GM21619 (cell line): ENCODE results near the gene TMEM247.
"Not testable (repeated sequence)": the region's sequence is repeated elsewhere in the genome, so short reads cannot be mapped to it uniquely, and the experiment has no call there.

Experiments used
- ATAC-seq: cut with Tn5 transposase; IDR thresholded peaks from one replicate; pipeline ENCODE4 v1.9.1; 2021; ENCODE audit not compliant: unreplicated experiment

Gene TMEM247

GRCh38 chr2:46458763-46459500 lies 20.4 kb upstream of the TMEM247 start:
- ATAC-seq, result no peak

DNA sequence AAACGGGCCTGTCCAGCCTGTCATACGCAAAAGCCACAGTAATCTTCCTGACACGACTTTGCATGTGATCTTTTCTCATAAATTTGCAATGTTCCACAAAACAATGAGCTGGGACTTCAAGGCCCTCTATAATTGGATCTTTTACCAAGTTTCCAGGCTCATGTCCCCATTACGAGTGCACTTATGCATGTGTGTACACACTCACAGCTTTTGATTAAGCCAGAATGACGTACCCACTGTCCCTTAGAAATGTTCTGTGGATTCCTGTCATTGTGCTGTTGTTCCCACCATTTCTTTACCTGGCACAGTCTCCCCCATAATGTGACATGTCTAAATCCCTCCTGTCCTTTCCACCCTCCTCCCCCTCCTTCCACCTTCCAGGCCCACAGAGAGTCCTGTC lies 19.7 kb upstream of the TMEM247 start:
- ATAC-seq, result no peak

DNA sequence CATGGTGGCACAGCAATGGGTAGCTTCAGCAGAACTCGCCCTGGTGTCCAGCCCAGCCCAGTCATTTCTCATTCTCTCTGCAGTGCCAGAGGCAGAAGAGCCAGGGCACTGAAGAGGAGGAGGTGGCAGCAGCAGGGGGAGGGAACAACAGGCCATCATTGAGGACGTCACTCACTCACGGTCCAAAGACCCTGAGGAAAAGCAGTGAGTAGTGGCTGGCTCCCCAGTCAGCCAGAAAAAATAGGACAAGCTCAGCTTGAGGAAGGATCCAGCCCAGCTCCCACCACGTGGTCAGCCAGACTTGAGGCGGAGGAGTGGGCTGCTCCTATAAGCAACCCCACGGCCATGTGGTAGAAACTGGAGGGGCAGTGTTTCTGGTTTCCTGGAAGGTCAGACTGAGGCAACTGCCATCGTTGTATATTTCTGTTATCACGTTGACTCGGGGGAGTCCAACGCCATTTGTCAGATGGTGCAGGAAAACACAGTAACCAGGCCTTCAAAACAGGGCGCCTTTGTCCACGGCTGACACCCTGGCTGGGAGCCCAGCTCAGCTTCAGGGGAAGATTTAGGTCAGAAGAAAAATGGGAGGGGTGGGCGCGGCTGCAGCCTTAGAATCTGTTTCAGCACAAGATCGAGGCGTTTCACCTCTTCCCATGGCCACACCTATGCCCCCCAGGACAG lies 19.0 kb upstream of the TMEM247 start:
- no peak for ATAC-seq

DNA sequence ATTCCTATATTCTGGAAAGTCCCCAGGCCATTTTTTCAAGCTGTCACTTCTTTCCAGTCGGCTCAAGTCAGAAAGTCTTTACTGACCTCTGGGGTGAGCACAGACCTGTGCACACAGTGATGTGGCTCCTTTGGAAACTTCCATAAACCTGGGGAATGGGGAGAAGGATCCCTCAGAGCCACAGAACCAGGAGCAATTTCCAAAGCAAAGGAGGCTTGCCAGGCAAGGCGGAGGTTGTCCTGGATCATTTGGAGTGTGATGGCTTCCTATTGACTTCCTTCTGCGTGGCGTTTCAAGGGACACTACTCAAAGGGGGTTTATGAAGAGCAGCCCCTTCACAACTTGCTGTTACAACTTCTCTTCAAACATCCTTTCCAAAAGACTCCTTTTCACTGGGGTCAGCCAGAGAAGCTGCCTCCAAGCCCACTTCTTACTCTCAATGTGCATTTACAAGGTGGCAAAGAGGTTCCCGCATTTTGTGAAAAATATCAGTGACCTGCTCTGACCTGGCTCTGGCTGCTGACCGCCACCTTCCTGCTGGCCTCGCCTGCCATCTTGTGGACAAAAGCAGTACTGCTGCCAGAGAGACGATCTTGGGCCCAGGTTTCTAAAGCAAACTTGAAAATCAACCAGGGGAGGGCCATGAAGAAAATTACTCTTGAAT lies 18.2 kb upstream of the TMEM247 start:
- peak; percentile 57 for ATAC-seq

- peak; percentile 46 for ATAC-seq
These were observed 17.6 kb upstream of the TMEM247 start for GRCh38 chr2:46461709-46462171.

GRCh38 chr2:46462936-46463335 lies 16.4 kb upstream of the TMEM247 start:
- no peak for ATAC-seq

- ATAC-seq, result no peak
These were observed 10.2 kb upstream of the TMEM247 start for GRCh38 chr2:46469116-46469515.

- ATAC-seq, result no peak
These were observed 9.7 kb upstream of the TMEM247 start for GRCh38 chr2:46469700-46470099.

GRCh38 chr2:46470114-46470628 lies 9.2 kb upstream of the TMEM247 start:
- no peak for ATAC-seq

- ATAC-seq, result no peak
These were observed 8.3 kb upstream of the TMEM247 start for GRCh38 chr2:46471019-46471583.

DNA sequence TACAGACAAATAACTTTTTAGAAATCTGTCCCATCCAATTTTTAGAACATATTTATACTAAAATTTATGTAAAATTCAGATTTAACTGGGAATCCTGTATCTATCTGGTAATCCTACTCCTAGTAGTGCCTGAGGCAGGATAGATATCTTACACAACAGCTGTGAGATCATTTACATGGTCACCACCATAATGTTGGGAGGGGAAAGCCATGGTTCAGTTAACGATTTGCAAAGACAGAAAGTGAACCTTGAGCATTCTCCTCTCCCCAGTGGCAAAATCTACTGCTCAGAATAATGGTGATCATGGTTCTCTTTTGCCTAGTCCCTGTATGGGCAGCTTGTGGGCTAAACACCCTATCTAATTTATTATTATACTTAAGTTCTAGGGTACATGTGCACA lies 7.7 kb upstream of the TMEM247 start:
- ATAC-seq, result no peak

- ATAC-seq, result not testable (repeated sequence)
These were observed 7.2 kb upstream of the TMEM247 start for GRCh38 chr2:46472165-46472564.

DNA sequence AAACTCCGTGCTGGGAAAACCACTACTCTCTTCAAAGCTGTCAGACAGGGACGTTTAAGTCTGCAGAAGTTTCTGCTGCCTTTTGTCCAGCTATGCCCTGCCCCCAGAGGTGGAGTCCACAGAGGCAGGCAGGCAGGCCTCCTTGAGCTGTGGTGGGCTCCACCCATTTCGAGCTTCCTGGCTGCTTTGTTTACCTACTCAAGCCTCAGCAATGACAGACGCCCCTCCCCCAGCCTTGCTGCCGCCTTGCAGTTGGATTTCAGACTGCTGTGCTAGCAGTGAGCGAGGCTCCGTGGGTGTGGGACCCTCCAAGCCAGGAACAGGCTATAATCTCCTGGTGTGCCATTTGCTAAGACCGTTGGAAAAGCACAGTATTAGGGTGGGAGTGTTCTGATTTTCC lies 1.9 kb upstream of the TMEM247 start:
- ATAC-seq, result not testable (repeated sequence)

DNA sequence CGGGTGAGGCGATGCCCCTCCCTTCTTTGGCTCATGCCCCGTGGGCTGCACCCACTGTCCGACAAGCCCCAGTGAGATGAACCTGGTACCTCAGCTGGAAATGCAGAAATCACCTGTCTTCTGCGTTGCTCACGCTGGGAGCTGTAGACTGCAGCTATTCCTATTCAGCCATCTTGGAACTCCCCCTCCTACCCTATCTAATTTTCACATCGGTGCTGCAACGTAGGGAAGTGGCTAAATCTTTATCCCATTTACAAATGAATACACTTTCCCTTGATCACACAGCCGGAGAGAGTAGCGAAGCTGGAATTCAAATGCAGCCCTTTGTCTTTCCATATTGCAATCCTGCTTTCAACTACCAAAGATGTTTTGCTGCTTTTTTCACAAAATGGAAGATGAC lies 1.4 kb upstream of the TMEM247 start:
- no peak for ATAC-seq

GRCh38 chr2:46480562-46480961 lies 1.2 kb downstream of the TMEM247 start:
- ATAC-seq, result no peak

DNA sequence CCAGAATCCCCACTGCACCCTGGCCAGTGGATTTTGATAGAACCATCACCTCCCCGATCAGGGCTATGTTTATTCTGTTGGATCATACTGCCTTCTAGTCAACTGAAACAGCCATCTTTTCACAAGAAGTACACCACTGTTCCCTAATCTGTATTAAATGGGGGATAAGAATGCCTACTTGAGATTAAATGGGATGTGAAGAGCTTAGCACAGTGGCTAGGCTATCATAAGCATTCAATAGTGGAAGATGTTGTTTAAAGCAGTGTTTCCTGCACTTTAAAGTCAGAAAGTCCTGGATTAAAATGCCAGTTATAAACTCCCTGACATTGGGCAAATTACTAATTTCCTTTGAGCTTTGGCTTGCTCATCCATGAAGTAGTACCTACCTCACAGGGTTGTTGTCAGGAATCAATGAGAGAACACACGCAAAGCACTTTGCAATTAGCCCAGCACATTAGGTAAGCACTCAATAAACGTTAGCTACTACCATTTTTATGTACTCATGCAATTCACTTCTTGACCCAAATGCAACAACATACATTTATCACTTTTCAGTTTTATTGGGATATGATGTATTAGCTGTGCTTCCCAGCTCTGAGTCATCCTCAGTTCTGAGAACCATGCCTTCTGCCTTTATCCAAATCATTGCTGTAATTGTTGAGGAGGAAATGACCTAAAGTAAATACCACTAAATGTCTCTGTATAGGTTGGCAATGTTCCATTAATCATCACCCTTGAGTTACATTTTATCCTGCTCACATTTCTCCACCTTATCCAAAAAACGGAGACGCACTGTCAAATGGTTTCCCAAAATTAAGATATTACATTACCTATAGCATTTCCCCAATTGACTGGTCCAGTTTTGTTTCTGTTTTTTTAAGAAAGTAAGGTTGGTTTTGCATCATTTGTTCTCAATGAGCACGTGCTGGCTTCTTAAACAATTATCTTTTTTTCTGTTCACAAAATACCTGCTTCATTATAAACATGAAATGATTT lies 2.1 kb downstream of the TMEM247 start:
- ATAC-seq, result no peak

DNA sequence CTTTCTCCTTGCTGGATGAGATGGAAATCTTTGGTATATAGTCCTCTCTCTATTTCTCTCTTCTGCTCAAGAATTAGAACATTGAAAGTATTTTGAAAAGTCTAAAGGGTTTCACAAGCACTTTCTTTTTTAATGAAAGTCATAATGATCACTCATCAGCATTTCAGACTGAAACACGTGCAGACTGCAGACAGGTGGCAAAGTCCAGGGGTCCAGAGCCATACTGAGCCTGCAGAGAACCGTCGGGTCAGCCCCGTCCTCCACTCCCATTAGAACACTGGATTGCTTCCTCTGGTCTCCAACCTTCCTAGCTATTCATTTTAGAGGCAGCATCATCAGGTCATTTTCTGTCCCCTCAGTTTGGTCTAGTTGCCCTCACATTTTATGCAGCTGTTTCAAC lies 3.1 kb downstream of the TMEM247 start:
- ATAC-seq, result no peak

- no peak for ATAC-seq
These were observed 5.6 kb downstream of the TMEM247 start for GRCh38 chr2:46485002-46485401.

DNA sequence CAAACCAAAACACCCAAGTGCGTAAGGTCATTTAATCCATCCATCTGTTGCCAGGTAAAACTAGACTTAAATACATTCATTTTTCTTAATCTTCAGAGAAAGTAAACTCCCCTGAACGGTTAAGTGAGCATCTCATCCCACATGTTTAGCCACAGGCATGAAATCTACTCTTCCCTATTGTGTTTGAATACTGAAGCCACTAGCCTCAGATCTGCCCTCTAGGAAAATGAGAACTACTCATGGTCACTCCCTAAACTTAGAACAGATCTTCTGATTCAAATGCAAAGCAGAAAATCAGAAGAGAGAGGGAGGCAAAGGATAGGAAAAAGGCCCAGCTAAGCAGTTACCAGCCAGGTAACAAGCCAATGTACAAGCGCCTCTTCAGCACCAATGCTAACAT lies 7.1 kb downstream of the TMEM247 start:
- no peak for ATAC-seq

DNA sequence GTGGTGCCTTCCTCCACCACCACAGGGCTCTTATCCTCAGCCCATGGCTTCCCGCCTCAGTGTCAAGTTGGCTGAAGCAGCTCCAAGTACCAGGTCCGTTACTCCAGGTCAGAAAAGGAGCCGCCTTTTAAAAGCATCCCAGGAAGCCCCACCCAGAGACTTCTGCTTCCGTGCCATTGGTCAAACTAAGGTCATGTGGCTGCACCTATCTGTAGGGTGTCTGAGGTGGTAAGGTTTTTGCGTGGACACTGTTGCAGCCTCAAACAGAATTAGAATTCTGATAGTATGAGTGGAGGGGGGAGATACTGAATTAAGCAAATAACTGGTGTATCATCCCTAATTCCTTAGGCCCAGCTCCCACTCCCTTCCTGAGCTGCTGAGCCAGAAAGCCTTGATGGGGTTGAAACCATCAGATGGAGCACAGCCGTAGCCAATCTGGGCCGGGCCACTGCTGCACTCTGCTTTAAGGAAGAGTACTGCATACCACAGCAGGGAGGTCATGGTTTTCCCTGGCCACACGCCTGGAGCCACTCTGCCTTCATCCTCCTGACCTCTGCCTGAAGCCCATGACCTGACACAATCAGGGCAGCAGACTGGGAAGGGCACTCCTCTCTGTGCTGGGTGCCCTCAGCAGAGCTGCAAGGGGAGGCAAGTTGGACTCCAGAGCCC lies 8.4 kb downstream of the TMEM247 start:
- no peak for ATAC-seq
